ENCODE data around the gene KLHL6.

GRCh38 chr3:183486472-183486871, 69.0 kb downstream of the KLHL6 start:
- TF ChIP-seq FOS (IDR thresholded peaks at IDR 0.05; ENCODE audit: borderline replicate concordance, extremely low read depth, insufficient read length) (no peak), CTCF (IDR thresholded peaks at IDR 0.05 in 2 of 3, conservative IDR thresholded peaks at IDR 0.05 in 1 of 3; ENCODE audit: control insufficient read depth in 2 of 3, extremely low read depth in 1 of 3, insufficient read depth in 1 of 3, low read depth in 3 of 3, low read length in 3 of 3) (no peak), MXI1 (IDR thresholded peaks at IDR 0.05; ENCODE audit: low read depth, low read length) (no peak), ZBTB33 (IDR thresholded peaks at IDR 0.05) (no peak), NFYA (IDR thresholded peaks at IDR 0.05; ENCODE audit: borderline replicate concordance, low read depth, low read length) (no peak), RCOR1 (conservative IDR thresholded peaks at IDR 0.05; ENCODE audit: low read depth, low read length) (no peak), NR2C2 (IDR thresholded peaks at IDR 0.05; ENCODE audit: borderline replicate concordance, control insufficient read depth, insufficient read length, low read depth) (no peak), SIN3A (IDR thresholded peaks at IDR 0.05; ENCODE audit: low read depth, low read length) (no peak), NFYB (IDR thresholded peaks at IDR 0.05; ENCODE audit: insufficient read depth, low read depth, low read length) (no peak), USF2 (IDR thresholded peaks at IDR 0.05; ENCODE audit: borderline replicate concordance, low read depth, low read length) (no peak), POLR2A (IDR thresholded peaks at IDR 0.05; ENCODE audit: low read depth, low read length) (no peak), RAD51 (IDR thresholded peaks at IDR 0.05) (no peak), RBBP5 (conservative IDR thresholded peaks at IDR 0.05) (no peak), TCF12 (IDR thresholded peaks at IDR 0.05; ENCODE audit: low read depth, low read length) (no peak)
